BE2C (cell line): Measurements from ENCODE around the gene INHBB.

Source experiments
- DNase-seq: peaks from one replicate; pipeline ENCODE4 v3.0.0-alpha.2; 2020
- H3K27me3 ChIP-seq: fragments of 250-450 bp; sonication (Bioruptor Pico); 2 replicates; pipeline ENCODE4 v1.5.1; 2020; ENCODE audit warnings: mild to moderate bottlenecking
- H3K36me3 ChIP-seq: fragments of 250-450 bp; sonication (Bioruptor Pico); 2 replicates; pipeline ENCODE4 v1.5.1; 2020; ENCODE audit warnings: mild to moderate bottlenecking
- H3K4me1 ChIP-seq: fragments of 250-450 bp; sonication (Bioruptor Pico); 2 replicates; pipeline ENCODE4 v1.5.1; 2020
- H3K4me3 ChIP-seq: 2 replicates; pipeline ENCODE4 v1.5.1; 2011; ENCODE audit warnings: low read depth, low read length
- H3K9me3 ChIP-seq: fragments of 250-450 bp; sonication (Bioruptor Pico); 2 replicates; pipeline ENCODE4 v1.5.1; 2020
- TF ChIP-seq, protein P1 (sequence below): IDR thresholded peaks from 2 replicates; pipeline ENCODE4 v1.5.1; 2012; ENCODE audit warnings: mild to moderate bottlenecking, low read depth, low read length

INHBB gene

DNA sequence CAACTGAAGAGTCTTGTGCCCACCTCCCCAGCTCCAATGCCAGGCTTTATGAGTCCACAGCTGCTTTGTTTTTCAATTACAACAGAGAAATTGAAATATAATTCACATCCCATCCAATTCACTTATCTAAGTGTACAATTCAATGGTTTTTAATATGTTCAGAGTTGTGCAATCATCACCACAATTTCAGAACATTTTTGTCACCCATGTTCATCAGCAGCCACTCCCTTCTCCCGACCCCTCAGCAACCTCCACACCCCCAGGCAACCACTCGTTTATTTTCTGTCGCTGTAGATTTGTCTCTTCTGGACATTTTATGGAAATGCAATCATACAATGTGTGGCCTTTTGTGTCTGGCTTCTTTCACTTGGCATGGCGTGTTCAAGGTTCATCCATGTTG lies 23.3 kb downstream of the INHBB start:
- DNase-seq, result no peak
- Histone ChIP-seq H3K36me3 (no peaks in the 10 kb centered on the region), H3K4me1 (no peaks in the 10 kb centered on the region), H3K9me3 (no peaks in the 10 kb centered on the region), H3K27me3 (no peaks in the 10 kb centered on the region), H3K4me3 (no peak overlapping the region)
- TF ChIP-seq, protein P1, sequence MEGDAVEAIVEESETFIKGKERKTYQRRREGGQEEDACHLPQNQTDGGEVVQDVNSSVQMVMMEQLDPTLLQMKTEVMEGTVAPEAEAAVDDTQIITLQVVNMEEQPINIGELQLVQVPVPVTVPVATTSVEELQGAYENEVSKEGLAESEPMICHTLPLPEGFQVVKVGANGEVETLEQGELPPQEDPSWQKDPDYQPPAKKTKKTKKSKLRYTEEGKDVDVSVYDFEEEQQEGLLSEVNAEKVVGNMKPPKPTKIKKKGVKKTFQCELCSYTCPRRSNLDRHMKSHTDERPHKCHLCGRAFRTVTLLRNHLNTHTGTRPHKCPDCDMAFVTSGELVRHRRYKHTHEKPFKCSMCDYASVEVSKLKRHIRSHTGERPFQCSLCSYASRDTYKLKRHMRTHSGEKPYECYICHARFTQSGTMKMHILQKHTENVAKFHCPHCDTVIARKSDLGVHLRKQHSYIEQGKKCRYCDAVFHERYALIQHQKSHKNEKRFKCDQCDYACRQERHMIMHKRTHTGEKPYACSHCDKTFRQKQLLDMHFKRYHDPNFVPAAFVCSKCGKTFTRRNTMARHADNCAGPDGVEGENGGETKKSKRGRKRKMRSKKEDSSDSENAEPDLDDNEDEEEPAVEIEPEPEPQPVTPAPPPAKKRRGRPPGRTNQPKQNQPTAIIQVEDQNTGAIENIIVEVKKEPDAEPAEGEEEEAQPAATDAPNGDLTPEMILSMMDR, result no peak

DNA sequence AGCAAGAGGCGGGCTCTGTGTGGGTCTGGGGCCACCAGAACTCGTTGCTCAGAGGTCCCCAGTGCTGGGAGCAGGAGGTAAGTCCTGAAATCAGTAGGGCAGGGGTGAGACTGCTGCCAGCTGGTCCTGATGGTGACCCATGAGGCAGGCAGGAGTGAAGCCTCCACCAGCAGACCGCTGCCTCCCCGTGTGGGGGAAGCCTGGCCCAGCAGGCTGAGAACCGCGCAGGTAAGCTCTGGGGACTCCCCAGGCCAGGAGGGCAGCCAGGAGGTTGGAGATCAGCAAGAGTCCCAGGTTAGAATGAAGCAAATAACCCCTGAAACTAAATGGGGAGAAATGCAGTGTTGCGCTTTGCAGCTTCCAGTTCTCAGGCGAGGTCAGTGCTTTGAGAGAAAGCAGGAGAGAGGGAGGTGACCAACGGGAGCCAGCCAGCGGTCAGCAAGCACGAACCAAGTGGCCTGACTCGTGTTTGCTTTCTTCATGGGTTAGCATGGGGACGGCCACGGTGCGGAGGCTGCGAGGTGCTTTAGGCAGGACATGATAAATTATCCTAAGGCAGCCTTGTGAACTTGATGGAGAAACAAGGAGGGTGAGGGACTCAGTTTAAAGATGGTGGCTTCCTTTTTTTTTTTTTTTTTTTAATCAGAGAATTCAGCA lies 26.2 kb downstream of the INHBB start:
- Histone ChIP-seq H3K27me3 (no peaks in the 10 kb centered on the region), H3K4me1 (no peaks in the 10 kb centered on the region), H3K4me3 (no peak overlapping the region), H3K36me3 (no peaks in the 10 kb centered on the region), H3K9me3 (no peaks in the 10 kb centered on the region)
- DNase-seq, result no peak
- TF ChIP-seq, protein P1, result no peak

DNA sequence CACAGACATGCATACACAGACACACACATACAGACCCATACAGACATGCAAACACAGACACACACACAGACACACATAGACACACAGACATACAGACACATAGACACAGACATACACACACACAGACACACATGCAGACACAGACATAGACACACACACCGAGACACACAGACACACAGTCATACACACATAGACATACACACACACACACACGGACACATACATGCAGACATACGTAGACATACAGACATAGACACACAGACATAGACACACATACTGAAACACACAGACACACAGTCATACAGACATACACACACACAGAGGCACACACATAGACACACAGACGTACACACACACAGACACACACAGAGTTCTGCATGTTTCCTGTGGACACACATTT lies 26.9 kb downstream of the INHBB start:
- no peaks in the 10 kb centered on the region for H3K36me3 ChIP-seq
- DNase-seq, result no peak
- H3K9me3 ChIP-seq, result no peaks in the 10 kb centered on the region
- no peaks in the 10 kb centered on the region for H3K27me3 ChIP-seq
- TF ChIP-seq, protein P1, result no peak
- no peak overlapping the region for H3K4me3 ChIP-seq
- H3K4me1 ChIP-seq, result no peaks in the 10 kb centered on the region

DNA sequence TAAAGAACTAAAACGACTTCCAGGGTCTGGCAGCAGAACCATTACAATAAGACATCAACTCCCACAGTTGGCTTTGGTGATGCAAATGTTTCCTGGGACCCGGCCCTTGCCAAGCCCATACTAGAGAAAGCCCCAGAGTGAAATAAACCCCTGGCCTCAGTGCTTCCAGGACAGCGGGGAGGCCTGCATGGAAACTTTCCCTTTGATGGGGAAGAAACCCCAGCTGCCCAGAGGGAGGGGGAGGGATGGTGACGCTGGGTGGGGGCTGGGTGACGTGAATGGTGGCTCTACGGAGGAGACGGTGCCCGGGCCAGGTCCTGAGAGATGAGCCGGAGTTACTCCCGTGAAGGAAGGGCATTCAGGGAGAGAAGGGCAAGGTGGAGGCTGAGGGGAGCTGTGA lies 27.5 kb downstream of the INHBB start:
- DNase-seq, result no peak
- H3K36me3 ChIP-seq, result no peaks in the 10 kb centered on the region
- H3K4me3 ChIP-seq, result no peak overlapping the region
- H3K27me3 ChIP-seq, result no peaks in the 10 kb centered on the region
- H3K4me1 ChIP-seq, result no peaks in the 10 kb centered on the region
- TF ChIP-seq, protein P1, result no peak
- no peaks in the 10 kb centered on the region for H3K9me3 ChIP-seq

DNA sequence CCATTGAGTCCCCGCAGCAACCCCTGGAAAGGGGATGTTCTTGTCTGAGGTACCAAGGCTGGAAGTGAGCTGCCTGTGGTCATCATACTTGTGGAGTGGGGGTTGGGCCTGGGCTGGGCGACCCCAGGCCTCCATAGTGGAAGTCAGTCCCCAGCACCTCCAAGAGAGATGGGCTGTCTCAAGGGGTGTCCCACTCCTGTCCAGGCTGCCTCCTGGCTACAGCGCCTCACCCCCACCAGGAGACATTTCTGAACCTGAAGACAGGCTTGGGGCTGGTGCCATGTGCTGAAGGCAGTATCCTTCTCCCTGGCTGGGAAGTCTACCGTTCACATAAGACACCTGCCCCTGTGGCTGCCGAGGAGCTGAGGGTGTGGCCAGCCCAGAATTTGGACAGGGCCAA lies 28.9 kb downstream of the INHBB start:
- TF ChIP-seq, protein P1, result no peak
- Histone ChIP-seq H3K9me3 (no peaks in the 10 kb centered on the region), H3K27me3 (no peaks in the 10 kb centered on the region), H3K4me1 (no peaks in the 10 kb centered on the region), H3K4me3 (no peak overlapping the region), H3K36me3 (no peaks in the 10 kb centered on the region)
- DNase-seq, result no peak

DNA sequence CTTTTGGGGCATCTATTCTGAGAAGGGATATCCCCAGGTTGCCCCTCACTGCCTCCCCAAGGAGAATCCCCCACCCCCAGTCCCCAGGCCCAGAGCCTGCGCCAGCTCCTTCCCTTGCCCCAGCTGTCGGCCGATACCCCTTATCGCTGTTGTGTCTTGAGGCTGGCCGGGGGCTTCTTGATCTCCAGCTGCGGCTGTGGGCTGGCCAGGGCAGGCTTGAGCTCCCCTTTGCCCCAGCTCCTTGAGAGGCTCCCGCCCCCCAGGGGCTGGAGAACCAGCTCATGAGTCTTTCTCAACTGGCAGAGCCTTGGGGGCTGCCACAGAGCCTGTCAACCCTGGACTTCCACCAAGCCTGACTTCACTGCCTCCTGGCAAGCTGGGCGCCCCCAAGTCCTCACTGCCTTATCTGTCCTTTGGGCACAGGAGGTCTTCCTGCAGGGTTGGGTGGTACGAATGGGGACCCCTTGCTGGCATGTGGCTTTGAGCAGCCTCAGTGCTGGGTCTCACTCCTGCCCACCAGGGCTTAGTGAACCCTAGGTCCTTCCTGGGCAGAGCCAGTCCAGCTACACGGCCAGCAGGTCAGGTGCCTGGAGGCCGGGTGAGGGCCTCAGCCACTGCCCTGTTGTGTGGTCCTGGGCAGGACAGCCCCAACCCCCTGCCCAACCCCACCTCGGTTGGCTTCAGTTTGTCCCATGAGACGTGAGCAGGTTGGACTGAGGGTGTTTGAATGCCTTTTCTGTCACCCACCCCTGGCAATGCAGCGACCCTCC lies 29.5 kb downstream of the INHBB start:
- H3K4me3 ChIP-seq, result no peak overlapping the region
- no peaks in the 10 kb centered on the region for H3K36me3 ChIP-seq
- no peaks in the 10 kb centered on the region for H3K27me3 ChIP-seq
- H3K4me1 ChIP-seq, result no peaks in the 10 kb centered on the region
- TF ChIP-seq, protein P1, result no peak
- no peaks in the 10 kb centered on the region for H3K9me3 ChIP-seq
- no peak for DNase-seq
